Keratinocyte (primary cell): ENCODE results near the gene FAM20C. TPM values are rescaled to one million over a fixed set of nuclear protein-coding genes. Genes with fewer than 3 reads are reported as not detected.

Experiments used
- DNase-seq: peaks from one replicate; pipeline ENCODE4 v3.0.0-alpha.2; 2011; ENCODE audit warnings: low read depth, missing footprints, low spot score
- FAIRE-seq: peaks from 2 replicates; lab custom pipeline; 2011; peaks lifted over from hg19 to GRCh38; lab: Jason Lieb, UNC
- H2AFZ ChIP-seq: 2 replicates; pipeline ENCODE4 v1.6.0; 2012; ENCODE audit warnings: low read length, control low read depth, inconsistent platforms; ENCODE audit not compliant: control insufficient read depth
- H3K27ac ChIP-seq: 2 replicates; pipeline ENCODE4 v1.5.1; 2011; ENCODE audit warnings: low read length; ENCODE audit not compliant: control insufficient read depth, insufficient read depth
- H3K27me3 ChIP-seq: 3 replicates; pipeline ENCODE4 v1.6.0; 2011; ENCODE audit warnings: low read length; ENCODE audit not compliant: control insufficient read depth, insufficient read depth; ENCODE audit errors: extremely low read depth
- H3K36me3 ChIP-seq, 2 experiments: 2 replicates in 1 of 2; 3 replicates in 1 of 2; pipeline ENCODE4 v1.5.1; 2011; ENCODE audit warnings: low read length in 2 of 2, mild to moderate bottlenecking in 1 of 2; ENCODE audit not compliant: control insufficient read depth in 2 of 2, insufficient read depth in 2 of 2; ENCODE audit errors: extremely low read depth in 1 of 2
- H3K4me1 ChIP-seq: 3 replicates; pipeline ENCODE4 v1.5.1; 2011; ENCODE audit warnings: low read length; ENCODE audit not compliant: control insufficient read depth, insufficient read depth; ENCODE audit errors: extremely low read depth
- H3K4me2 ChIP-seq: 3 replicates; pipeline ENCODE4 v1.6.0; 2011; ENCODE audit warnings: low read depth, low read length; ENCODE audit not compliant: control insufficient read depth, insufficient read depth; ENCODE audit errors: extremely low read depth
- H3K4me3 ChIP-seq, 3 experiments: fragments of 200-600 bp in 1 of 3; sonication (generic) in 1 of 3; 2 replicates in 2 of 3; 3 replicates in 1 of 3; pipeline ENCODE4 v1.5.1; 2011 to 2016; ENCODE audit warnings: low read length in 3 of 3, mild to moderate bottlenecking in 3 of 3, control low read depth in 2 of 3, inconsistent platforms in 1 of 3, low read depth in 1 of 3, mixed read lengths in 1 of 3, mixed run types in 1 of 3, moderate library complexity in 1 of 3; ENCODE audit not compliant: control insufficient read depth in 2 of 3, insufficient read depth in 2 of 3; ENCODE audit errors: extremely low read depth in 1 of 3
- H3K79me2 ChIP-seq: 2 replicates; pipeline ENCODE4 v1.6.0; 2012; ENCODE audit warnings: low read length; ENCODE audit not compliant: control insufficient read depth, insufficient read depth
- H3K9ac ChIP-seq: 3 replicates; pipeline ENCODE4 v1.6.0; 2011; ENCODE audit warnings: low read length; ENCODE audit not compliant: control insufficient read depth, insufficient read depth; ENCODE audit errors: extremely low read depth
- H3K9me1 ChIP-seq: 3 replicates; pipeline ENCODE4 v1.6.0; 2011; ENCODE audit warnings: low read length; ENCODE audit not compliant: control insufficient read depth, insufficient read depth; ENCODE audit errors: extremely low read depth
- H3K9me3 ChIP-seq: 2 replicates; pipeline ENCODE4 v1.5.1; 2012; ENCODE audit warnings: low read depth, low read length; ENCODE audit not compliant: control insufficient read depth
- H4K20me1 ChIP-seq: 3 replicates; pipeline ENCODE4 v1.6.0; 2011; ENCODE audit warnings: low read length; ENCODE audit not compliant: control insufficient read depth, insufficient read depth; ENCODE audit errors: extremely low read depth
- EZH2 ChIP-seq: IDR thresholded peaks from one replicate; pipeline ENCODE4 v1.6.1; 2012; ENCODE audit warnings: inconsistent platforms, mild to moderate bottlenecking, low read length, moderate library complexity
- dilution Hi-C: fragments of 300-500 bp; cut with MboI; formaldehyde crosslinking; loops from one replicate; pipeline ENCODE4 v1.7.0; 2020; ENCODE audit warnings: low sequenced_read_pairs; ENCODE audit not compliant: extremely low pct_ligation_motif_present
- polyA plus RNA-seq, 5 experiments: library from polyadenylated mRNA; depleted of rRNA in 3 of 5; stranded (reverse) in 3 of 5; stranded (forward) in 1 of 5; unstranded in 1 of 5; fragments of >200 nt; gene quantifications; 1 replicate in 1 of 5; 2 replicates in 3 of 5; 3 replicates in 1 of 5; pipeline versions ENCODE4 v1.2.1 to v1.2.3, GENCODE V29; 2011 to 2012; ENCODE audit warnings: missing spikeins in 2 of 5, low read depth in 1 of 5, low replicate concordance in 1 of 5
- TF ChIP-seq, protein P1 (sequence below), 3 experiments: IDR thresholded peaks in 1 of 3; conservative IDR thresholded peaks in 1 of 3; optimal IDR thresholded peaks in 1 of 3; 2 replicates in 2 of 3; 3 replicates in 1 of 3; pipeline versions ENCODE3 to v1.5.1; 2011; ENCODE audit warnings: low read length in 3 of 3, mild to moderate bottlenecking in 3 of 3, moderate library complexity in 2 of 3, control low read depth in 1 of 3, inconsistent platforms in 1 of 3; ENCODE audit not compliant: insufficient read depth in 2 of 3; ENCODE audit errors: extremely low read depth in 1 of 3

FAM20C gene
- polyA plus RNA-seq, 1 donor (not counting 4 experiments of a cell fraction or from before 2014, with no cell fraction given), result 3.8 TPM

DNA sequence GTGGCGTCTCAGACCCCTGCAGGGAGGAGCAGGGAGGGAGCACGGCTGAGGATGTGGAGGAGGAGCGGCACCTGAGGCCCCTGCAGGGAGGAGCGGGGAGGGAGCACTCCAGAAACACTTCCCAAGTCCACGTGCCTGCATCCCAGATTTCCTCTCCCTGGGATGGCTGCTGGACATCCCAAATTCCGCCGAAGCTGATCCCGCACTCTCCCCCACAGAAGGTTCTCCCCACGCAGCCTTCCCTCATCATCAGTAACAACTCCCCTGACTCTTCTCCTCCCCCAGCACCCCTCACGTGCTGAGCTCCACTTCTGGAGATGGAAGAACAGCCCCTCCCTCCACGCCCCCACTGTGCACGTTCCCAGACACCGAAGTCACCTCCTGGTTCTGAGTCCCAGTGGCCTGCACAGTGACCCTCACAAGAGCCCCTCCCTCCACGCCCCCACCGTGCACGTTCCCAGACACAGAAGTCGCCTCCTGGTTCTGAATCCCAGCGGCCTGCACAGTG, 79.8 kb downstream of the FAM20C start:
- H4K20me1 ChIP-seq, result no peaks in the 10 kb centered on the region
- no peak overlapping the region for H3K4me2 ChIP-seq
- H3K9ac ChIP-seq, result no peak overlapping the region
- dilution Hi-C loops, result no loop called here
- H3K36me3 ChIP-seq, result no peaks in the 10 kb centered on the region
- H3K27me3 ChIP-seq, result peaks cover 8% of the 10 kb centered on the region
- peaks cover 3% of the 10 kb centered on the region for H3K9me3 ChIP-seq
- FAIRE-seq (no peak), DNase-seq (no peak)
- H3K9me1 ChIP-seq, result no peaks in the 10 kb centered on the region
- H3K27ac ChIP-seq, result no peak overlapping the region
- no peaks in the 10 kb centered on the region for H3K79me2 ChIP-seq
- H2AFZ ChIP-seq, result no peak overlapping the region
- TF ChIP-seq, protein P1, sequence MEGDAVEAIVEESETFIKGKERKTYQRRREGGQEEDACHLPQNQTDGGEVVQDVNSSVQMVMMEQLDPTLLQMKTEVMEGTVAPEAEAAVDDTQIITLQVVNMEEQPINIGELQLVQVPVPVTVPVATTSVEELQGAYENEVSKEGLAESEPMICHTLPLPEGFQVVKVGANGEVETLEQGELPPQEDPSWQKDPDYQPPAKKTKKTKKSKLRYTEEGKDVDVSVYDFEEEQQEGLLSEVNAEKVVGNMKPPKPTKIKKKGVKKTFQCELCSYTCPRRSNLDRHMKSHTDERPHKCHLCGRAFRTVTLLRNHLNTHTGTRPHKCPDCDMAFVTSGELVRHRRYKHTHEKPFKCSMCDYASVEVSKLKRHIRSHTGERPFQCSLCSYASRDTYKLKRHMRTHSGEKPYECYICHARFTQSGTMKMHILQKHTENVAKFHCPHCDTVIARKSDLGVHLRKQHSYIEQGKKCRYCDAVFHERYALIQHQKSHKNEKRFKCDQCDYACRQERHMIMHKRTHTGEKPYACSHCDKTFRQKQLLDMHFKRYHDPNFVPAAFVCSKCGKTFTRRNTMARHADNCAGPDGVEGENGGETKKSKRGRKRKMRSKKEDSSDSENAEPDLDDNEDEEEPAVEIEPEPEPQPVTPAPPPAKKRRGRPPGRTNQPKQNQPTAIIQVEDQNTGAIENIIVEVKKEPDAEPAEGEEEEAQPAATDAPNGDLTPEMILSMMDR (optimal IDR thresholded peaks at IDR 0.05 in 1 of 3, IDR thresholded peaks at IDR 0.05 in 1 of 3, conservative IDR thresholded peaks at IDR 0.05 in 1 of 3; ENCODE audit: extremely low read depth in 1 of 3, insufficient read depth in 2 of 3, low read length in 3 of 3), result no peak
- no peak for TF ChIP-seq EZH2
- no peak overlapping the region for H3K4me3 ChIP-seq
- no peaks in the 10 kb centered on the region for H3K4me1 ChIP-seq

DNA sequence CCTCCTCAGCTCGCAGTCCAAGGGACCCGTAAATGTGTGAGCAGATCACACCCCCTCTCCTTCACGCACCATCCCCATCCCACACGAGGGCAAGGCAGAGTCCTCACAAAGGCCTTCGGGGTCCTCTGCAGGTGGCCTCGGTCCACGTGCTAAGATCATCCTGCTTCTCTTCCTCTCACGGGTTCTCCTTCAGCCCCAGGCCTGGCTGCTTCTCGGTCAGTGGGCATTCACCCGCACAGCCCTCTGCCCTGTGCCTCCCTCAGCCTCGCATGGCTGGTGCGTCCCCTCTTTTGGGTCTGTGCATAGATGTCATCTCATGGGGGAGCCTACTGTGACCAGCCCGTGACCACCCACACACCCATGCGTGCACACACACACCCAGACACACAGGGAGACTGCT, 80.3 kb downstream of the FAM20C start:
- no peak overlapping the region for H3K4me3 ChIP-seq
- no peak for FAIRE-seq
- dilution Hi-C loops, result no loop called here

More for the DNA sequence above, 80.3 kb downstream of the FAM20C start:
- Histone ChIP-seq H3K9ac (no peak overlapping the region), H3K36me3 (no peaks in the 10 kb centered on the region), H3K27me3 (peaks cover 4% of the 10 kb centered on the region), H3K9me3 (peaks cover 3% of the 10 kb centered on the region), H2AFZ (no peak overlapping the region), H3K4me2 (no peak overlapping the region), H3K79me2 (no peaks in the 10 kb centered on the region), H3K27ac (no peak overlapping the region), H3K9me1 (no peaks in the 10 kb centered on the region), H4K20me1 (no peaks in the 10 kb centered on the region), H3K4me1 (no peaks in the 10 kb centered on the region)
- no peak for DNase-seq
- TF ChIP-seq, protein P1 (optimal IDR thresholded peaks at IDR 0.05 in 1 of 3, IDR thresholded peaks at IDR 0.05 in 1 of 3, conservative IDR thresholded peaks at IDR 0.05 in 1 of 3; ENCODE audit: extremely low read depth in 1 of 3, insufficient read depth in 2 of 3, low read length in 3 of 3), result no peak
- TF ChIP-seq EZH2, result no peak
